Endothelial cell of umbilical vein (primary cell): ENCODE data around the gene RNF150. TPM values are rescaled to one million over a fixed set of nuclear protein-coding genes. Genes with fewer than 3 reads are reported as not detected.

Source experiments
- BruUV-seq: library from RNA; stranded (reverse); fragments of 400-500 nt; replicated peaks from 2 replicates; lab custom pipeline; 2021; lab: Mats Ljungman, UMichigan
- CTCF ChIA-PET: fragments of 300-600, 350-600 bp; sonication (Branson Sonifier 250); formaldehyde crosslinking; loops from one replicate; lab custom pipeline; 2021; ENCODE audit warnings: antibody characterized with exemption, inconsistent platforms; lab: Charles Lee
- POLR2A ChIA-PET: fragments of 300-600, 350-600 bp; sonication (Branson Sonifier 250); formaldehyde crosslinking; loops from one replicate; lab custom pipeline; 2021; ENCODE audit warnings: antibody characterized with exemption, inconsistent platforms; lab: Charles Lee
- DNase-seq: peaks from one replicate; pipeline ENCODE4 v3.0.0-alpha.2; 2011; ENCODE audit warnings: low read depth, low spot score
- FAIRE-seq: peaks from 2 replicates; lab custom pipeline; 2011; peaks lifted over from hg19 to GRCh38; lab: Jason Lieb, UNC
- H2AFZ ChIP-seq: 2 replicates; pipeline ENCODE4 v1.6.0; 2012; ENCODE audit warnings: low read depth, low read length, control low read depth, inconsistent platforms
- H3K27ac ChIP-seq: 2 replicates; pipeline ENCODE4 v1.5.1; 2011; ENCODE audit warnings: low read depth, mild to moderate bottlenecking, control low read depth, low read length, moderate library complexity; ENCODE audit not compliant: insufficient read depth
- H3K27me3 ChIP-seq, 2 experiments: 2 replicates each; pipeline versions ENCODE4 v1.6.0 to v1.6.1; 2011; ENCODE audit warnings: low read length in 2 of 2, mixed read lengths in 1 of 2; ENCODE audit not compliant: control insufficient read depth in 2 of 2, insufficient read depth in 2 of 2
- H3K36me3 ChIP-seq, 2 experiments: 2 replicates in 1 of 2; 3 replicates in 1 of 2; pipeline ENCODE4 v1.5.1; 2011; ENCODE audit warnings: low read length in 2 of 2, mild to moderate bottlenecking in 1 of 2, moderate library complexity in 1 of 2; ENCODE audit not compliant: control insufficient read depth in 2 of 2, insufficient read depth in 2 of 2; ENCODE audit errors: extremely low read depth in 1 of 2
- H3K4me1 ChIP-seq: 3 replicates; pipeline ENCODE4 v1.5.1; 2011; ENCODE audit warnings: mild to moderate bottlenecking, low read length; ENCODE audit not compliant: control insufficient read depth, insufficient read depth; ENCODE audit errors: extremely low read depth
- H3K4me2 ChIP-seq: 2 replicates; pipeline ENCODE4 v1.6.1; 2011; ENCODE audit warnings: low read length, control low read depth, mixed read lengths; ENCODE audit not compliant: insufficient read depth
- H3K4me3 ChIP-seq, 3 experiments: fragments of 200-600 bp in 1 of 3; sonication (generic), shearing (Covaris generic) in 1 of 3; replicated peaks in 1 of 3; 2 replicates each; pipeline ENCODE4 v1.5.1; 2011 to 2016; ENCODE audit warnings: control low read depth in 3 of 3, low read length in 3 of 3, mild to moderate bottlenecking in 2 of 3, inconsistent platforms in 1 of 3, low read depth in 1 of 3, moderate library complexity in 1 of 3; ENCODE audit not compliant: insufficient read depth in 1 of 3
- H3K79me2 ChIP-seq: 2 replicates; pipeline ENCODE4 v1.6.0; 2012; ENCODE audit warnings: low read length, inconsistent platforms; ENCODE audit not compliant: control insufficient read depth, insufficient read depth
- H3K9ac ChIP-seq: replicated peaks from 2 replicates; pipeline ENCODE3; 2011; ENCODE audit warnings: low read length, control low read depth; ENCODE audit not compliant: insufficient read depth; ENCODE audit errors: extremely low read depth
- H3K9me1 ChIP-seq: replicated peaks from 3 replicates; pipeline ENCODE4 v1.6.0; 2011; ENCODE audit warnings: mild to moderate bottlenecking, low read length; ENCODE audit not compliant: control insufficient read depth, insufficient read depth; ENCODE audit errors: extremely low read depth
- H3K9me3 ChIP-seq: replicated peaks from 2 replicates; pipeline ENCODE4 v1.5.1; 2012; ENCODE audit warnings: low read length, inconsistent platforms; ENCODE audit not compliant: control insufficient read depth, insufficient read depth
- H4K20me1 ChIP-seq: replicated peaks from 2 replicates; pipeline ENCODE3; 2011; ENCODE audit warnings: mild to moderate bottlenecking, low read length; ENCODE audit not compliant: control insufficient read depth, insufficient read depth; ENCODE audit errors: extremely low read depth
- EZH2 ChIP-seq: IDR thresholded peaks from 2 replicates; pipeline ENCODE4 v1.6.1; 2012; ENCODE audit warnings: borderline replicate concordance, low read depth, mild to moderate bottlenecking, moderate library complexity, low read length, inconsistent platforms; ENCODE audit not compliant: severe bottlenecking
- FOS ChIP-seq: IDR thresholded peaks from 2 replicates; pipeline ENCODE4 v1.6.1; 2011; ENCODE audit warnings: mild to moderate bottlenecking, low read length, moderate library complexity, borderline replicate concordance; ENCODE audit not compliant: insufficient read depth
- GATA2 ChIP-seq: IDR thresholded peaks from 2 replicates; pipeline ENCODE4 v1.7.0; 2011; ENCODE audit warnings: low read depth, mild to moderate bottlenecking, moderate library complexity, mixed read lengths, low read length; ENCODE audit not compliant: insufficient read length, insufficient read depth
- JUN ChIP-seq: IDR thresholded peaks from 2 replicates; pipeline ENCODE4 v1.6.1; 2011; ENCODE audit warnings: borderline replicate concordance, low read depth; ENCODE audit not compliant: insufficient read length, insufficient read depth
- MYC ChIP-seq: IDR thresholded peaks from one replicate; pipeline ENCODE4 v1.6.1; 2011; ENCODE audit warnings: mild to moderate bottlenecking, low read depth, low read length
- POLR2A ChIP-seq: IDR thresholded peaks from 2 replicates; pipeline ENCODE4 v1.6.1; 2012; ENCODE audit warnings: low read depth, mild to moderate bottlenecking, control low read depth, low read length
- POLR2AphosphoS5 ChIP-seq: IDR thresholded peaks from 2 replicates; pipeline ENCODE4 v1.6.1; 2012; ENCODE audit warnings: low read depth, mild to moderate bottlenecking, control low read depth, low read length, moderate library complexity; ENCODE audit not compliant: insufficient read depth
- dilution Hi-C: fragments of 300-500 bp; cut with MboI; formaldehyde crosslinking; loops from one replicate; pipeline ENCODE4 v1.15.0; 2019; ENCODE audit warnings: low sequenced_read_pairs; ENCODE audit not compliant: extremely low pct_ligation_motif_present
- intact Hi-C: fragments of 100-400 bp; cut with micrococcal nuclease; formaldehyde crosslinking; loops from one replicate; pipeline ENCODE4 v1.10.0; 2022
- polyA plus RNA-seq, 4 experiments: library from polyadenylated mRNA; depleted of rRNA in 3 of 4; stranded (reverse) in 3 of 4; unstranded in 1 of 4; fragments of >200 nt; gene quantifications; 2 replicates each; pipeline versions ENCODE4 v1.2.1 to v1.2.3, GENCODE V29; 2011 to 2012; ENCODE audit warnings: missing spikeins in 1 of 4
- total RNA-seq: library from RNA; stranded (reverse); gene quantifications from 2 replicates; pipeline ENCODE4 v1.2.3, GENCODE V29; 2021
- TF ChIP-seq, protein P1 (sequence below), 2 donors: IDR thresholded peaks; 1 replicate in 1 of 2; 2 replicates in 1 of 2; pipeline ENCODE4 v1.5.1; 2011; ENCODE audit warnings: low read length in 2 of 2, mild to moderate bottlenecking in 2 of 2, moderate library complexity in 2 of 2, control low read depth in 1 of 2, inconsistent platforms in 1 of 2, low read depth in 1 of 2; ENCODE audit not compliant: insufficient read depth in 1 of 2; ENCODE audit errors: extremely low read depth in 1 of 2
- TF ChIP-seq, protein P2 (sequence below): IDR thresholded peaks from 2 replicates; pipeline ENCODE4 v1.6.1; 2011; ENCODE audit not compliant: insufficient read depth, insufficient read length

RNF150 gene
- total and polyA plus RNA-seq, 2 donors (not counting 3 experiments of a cell fraction or from before 2014, with no cell fraction given): 0.33 to 0.35 TPM

DNA sequence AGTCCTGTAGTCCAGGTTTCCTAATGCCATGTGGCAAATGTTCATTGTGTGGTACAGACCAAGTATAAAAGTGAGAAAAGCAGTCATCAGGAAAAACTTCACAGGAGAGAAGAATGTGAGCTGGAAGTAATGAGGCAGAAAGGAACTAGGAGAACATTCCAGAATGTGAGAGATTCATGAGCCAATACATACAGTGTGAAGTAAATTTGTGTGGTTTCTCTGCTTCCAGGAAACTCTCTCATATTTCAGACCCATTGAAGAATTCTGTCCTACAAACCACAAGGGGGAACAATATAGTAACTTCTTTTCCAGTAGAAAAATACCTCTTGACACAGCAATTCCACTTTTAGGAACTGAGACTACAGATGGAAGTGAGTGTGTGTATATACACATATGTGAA, 136.5 kb downstream of the RNF150 start:
- H3K4me2 ChIP-seq: no peak overlapping the region
- intact Hi-C loops: no loop called here
- no peak for FAIRE-seq
- no peaks in the 10 kb centered on the region for H3K4me1 ChIP-seq
- no peaks in the 10 kb centered on the region for H3K79me2 ChIP-seq
- H3K27ac ChIP-seq: no peak overlapping the region
- H3K9me3 ChIP-seq: no peaks in the 10 kb centered on the region
- ChIA-PET CTCF (no interaction called here), POLR2A (no interaction called here)
- BruUV-seq: no TSS peak
- H3K9ac ChIP-seq: no peak overlapping the region
- no peaks in the 10 kb centered on the region for H3K36me3 ChIP-seq
- no peaks in the 10 kb centered on the region for H4K20me1 ChIP-seq
- H3K9me1 ChIP-seq: no peaks in the 10 kb centered on the region
- dilution Hi-C loops: no loop called here
- TF ChIP-seq POLR2A (no peak), FOS (no peak), JUN (no peak), EZH2 (no peak), POLR2AphosphoS5 (no peak), GATA2 (no peak), MYC (no peak)
- TF ChIP-seq, protein P1, sequence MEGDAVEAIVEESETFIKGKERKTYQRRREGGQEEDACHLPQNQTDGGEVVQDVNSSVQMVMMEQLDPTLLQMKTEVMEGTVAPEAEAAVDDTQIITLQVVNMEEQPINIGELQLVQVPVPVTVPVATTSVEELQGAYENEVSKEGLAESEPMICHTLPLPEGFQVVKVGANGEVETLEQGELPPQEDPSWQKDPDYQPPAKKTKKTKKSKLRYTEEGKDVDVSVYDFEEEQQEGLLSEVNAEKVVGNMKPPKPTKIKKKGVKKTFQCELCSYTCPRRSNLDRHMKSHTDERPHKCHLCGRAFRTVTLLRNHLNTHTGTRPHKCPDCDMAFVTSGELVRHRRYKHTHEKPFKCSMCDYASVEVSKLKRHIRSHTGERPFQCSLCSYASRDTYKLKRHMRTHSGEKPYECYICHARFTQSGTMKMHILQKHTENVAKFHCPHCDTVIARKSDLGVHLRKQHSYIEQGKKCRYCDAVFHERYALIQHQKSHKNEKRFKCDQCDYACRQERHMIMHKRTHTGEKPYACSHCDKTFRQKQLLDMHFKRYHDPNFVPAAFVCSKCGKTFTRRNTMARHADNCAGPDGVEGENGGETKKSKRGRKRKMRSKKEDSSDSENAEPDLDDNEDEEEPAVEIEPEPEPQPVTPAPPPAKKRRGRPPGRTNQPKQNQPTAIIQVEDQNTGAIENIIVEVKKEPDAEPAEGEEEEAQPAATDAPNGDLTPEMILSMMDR (IDR thresholded peaks at IDR 0.05; ENCODE audit: extremely low read depth in 1 of 2, insufficient read depth in 1 of 2, low read depth in 1 of 2, low read length in 2 of 2): no peak
- TF ChIP-seq, protein P2, sequence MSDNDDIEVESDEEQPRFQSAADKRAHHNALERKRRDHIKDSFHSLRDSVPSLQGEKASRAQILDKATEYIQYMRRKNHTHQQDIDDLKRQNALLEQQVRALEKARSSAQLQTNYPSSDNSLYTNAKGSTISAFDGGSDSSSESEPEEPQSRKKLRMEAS: no peak
- no peak overlapping the region for H3K4me3 ChIP-seq
- no peak overlapping the region for H2AFZ ChIP-seq
- H3K27me3 ChIP-seq: no peaks in the 10 kb centered on the region
- no peak for DNase-seq
